Measurements from ENCODE around the gene CLEC4F.
"Not testable (repeated sequence)": the region's sequence is repeated elsewhere in the genome, so short reads cannot be mapped to it uniquely, and the experiment has no call there.

The CLEC4F gene

DNA sequence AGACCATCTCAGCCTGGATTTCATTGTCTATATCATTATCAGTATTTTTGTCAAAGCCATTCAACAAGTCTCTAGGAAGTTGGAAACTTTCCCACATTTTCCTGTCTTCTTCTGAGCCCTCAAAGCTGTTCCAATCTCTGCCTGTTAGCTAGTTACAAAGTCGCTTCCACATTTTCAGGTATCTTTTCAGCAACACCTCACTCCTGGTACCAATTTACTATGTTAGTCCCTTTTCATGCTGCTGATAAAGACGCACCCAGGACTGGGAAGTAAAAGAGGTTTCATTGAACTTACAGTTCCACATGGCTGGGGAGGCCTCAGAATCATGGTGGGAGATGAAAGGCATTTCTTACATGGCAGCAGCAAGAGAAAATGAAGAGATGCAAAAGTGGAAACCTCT is 20.7 kb downstream of the CLEC4F start:
- TF ChIP-seq, protein P1, sequence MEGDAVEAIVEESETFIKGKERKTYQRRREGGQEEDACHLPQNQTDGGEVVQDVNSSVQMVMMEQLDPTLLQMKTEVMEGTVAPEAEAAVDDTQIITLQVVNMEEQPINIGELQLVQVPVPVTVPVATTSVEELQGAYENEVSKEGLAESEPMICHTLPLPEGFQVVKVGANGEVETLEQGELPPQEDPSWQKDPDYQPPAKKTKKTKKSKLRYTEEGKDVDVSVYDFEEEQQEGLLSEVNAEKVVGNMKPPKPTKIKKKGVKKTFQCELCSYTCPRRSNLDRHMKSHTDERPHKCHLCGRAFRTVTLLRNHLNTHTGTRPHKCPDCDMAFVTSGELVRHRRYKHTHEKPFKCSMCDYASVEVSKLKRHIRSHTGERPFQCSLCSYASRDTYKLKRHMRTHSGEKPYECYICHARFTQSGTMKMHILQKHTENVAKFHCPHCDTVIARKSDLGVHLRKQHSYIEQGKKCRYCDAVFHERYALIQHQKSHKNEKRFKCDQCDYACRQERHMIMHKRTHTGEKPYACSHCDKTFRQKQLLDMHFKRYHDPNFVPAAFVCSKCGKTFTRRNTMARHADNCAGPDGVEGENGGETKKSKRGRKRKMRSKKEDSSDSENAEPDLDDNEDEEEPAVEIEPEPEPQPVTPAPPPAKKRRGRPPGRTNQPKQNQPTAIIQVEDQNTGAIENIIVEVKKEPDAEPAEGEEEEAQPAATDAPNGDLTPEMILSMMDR (conservative IDR thresholded peaks at IDR 0.05; ENCODE audit: low read depth, low read length) = no peak
- H3K4me3 ChIP-seq (ENCODE audit: low read depth, low read length) = no peak overlapping the region
- DNase-seq (ENCODE audit: low read depth) = no peak

DNA sequence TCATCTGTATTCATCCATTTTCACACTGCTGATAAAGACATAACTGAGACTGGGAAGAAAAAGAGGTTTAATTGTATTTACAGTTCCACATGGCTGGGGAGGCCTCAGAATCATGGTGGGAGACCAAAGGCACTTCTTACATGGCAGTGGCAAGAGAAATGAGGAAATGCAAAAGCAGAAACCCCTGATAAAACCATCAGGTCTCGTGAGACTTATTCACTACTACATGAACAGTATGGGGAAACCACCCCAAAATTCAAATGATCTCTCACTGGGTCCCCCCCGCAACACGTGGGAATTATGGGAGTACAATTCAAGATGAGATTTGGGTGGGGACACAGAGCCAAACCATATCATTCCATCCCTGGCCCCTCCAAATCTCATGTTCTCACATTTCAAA is 22.4 kb downstream of the CLEC4F start:
- not testable (repeated sequence) for H3K4me3 ChIP-seq (ENCODE audit: low read depth, low read length); DNase-seq (ENCODE audit: low read depth)

DNA sequence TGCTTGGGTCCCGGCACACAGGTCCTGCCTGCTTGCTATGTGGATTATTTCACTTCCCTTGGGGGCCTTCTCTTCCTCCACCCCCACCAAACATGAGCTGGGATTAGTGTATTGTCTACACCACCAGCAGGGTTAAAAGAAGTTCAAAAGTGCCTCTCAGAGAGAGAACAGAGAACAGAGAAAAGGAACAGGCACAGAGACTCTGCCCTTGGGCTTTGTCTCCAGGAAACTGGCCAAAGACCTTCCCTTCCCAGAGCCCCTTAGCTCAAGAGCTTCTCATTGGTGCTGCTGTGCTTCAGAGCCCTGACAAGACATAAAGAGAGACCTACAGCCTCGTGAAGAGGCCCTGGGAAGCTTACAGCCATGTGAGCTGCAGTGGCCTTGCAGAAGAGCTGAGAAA is 22.9 kb downstream of the CLEC4F start:
- no peak overlapping the region for H3K4me3 ChIP-seq (ENCODE audit: low read depth, low read length)
- TF ChIP-seq, protein P1 (conservative IDR thresholded peaks at IDR 0.05; ENCODE audit: low read depth, low read length) = no peak
- DNase-seq (ENCODE audit: low read depth) = no peak

DNA sequence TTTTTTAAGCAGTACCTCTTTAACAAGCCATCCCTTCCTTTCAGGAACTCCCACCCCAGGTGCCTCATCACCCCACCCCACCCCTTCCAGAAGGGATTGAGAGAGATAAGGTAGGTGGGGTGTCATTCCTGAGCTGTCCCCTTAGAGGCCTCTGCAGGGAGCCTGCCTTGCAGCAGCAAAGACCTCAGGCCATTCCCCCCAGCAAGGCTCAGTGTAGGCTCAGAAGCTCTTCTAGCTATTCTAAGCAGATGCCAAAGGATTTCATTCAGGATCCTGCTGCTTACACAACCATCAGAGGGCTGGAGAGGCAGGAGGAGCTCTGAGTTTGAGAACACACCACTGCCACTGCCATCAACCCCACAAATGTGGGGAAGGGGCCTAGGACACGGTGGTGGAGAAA is 24.1 kb downstream of the CLEC4F start:
- TF ChIP-seq, protein P1 (conservative IDR thresholded peaks at IDR 0.05; ENCODE audit: low read depth, low read length) = no peak
- no peak overlapping the region for H3K4me3 ChIP-seq (ENCODE audit: low read depth, low read length)
- no peak for DNase-seq (ENCODE audit: low read depth)

DNA sequence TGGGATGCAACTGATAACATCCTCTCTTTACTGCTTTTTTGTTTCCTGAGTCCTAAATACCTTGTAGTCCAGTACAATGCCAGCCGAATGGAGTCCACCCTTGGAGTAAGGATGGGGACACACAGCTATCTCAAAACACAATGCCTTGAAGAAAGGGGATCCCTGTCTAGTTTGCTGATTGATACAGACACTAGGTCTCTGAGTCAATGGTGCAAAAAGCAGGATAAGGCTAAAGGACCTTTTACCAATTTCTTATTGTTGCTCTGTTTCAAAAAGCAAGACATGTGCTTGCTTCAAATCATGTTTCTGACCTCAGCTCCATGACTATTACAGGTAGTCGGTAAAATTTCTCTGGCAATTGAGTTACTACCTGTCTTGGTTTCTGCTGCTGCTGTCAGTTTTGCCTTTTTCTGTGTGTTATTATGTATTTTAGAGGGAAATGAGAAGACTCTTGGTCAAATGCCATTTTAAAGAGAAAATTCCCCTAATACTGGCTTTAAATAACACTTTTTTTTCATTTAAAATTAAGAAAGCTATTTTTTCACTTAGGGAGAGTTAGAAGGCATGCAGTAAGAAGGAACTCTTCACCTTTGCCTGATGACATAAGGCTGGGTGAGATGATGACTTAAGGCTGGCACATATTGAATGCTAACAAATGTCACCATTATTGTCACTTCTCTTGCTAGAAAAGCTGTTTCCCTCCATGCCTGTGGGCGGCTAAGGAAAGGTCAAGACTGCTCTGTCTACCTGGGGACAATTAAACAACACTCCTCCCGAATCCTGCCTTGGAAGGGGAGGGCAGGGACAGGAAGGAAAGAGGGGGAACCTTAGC is 25.0 kb downstream of the CLEC4F start:
- TF ChIP-seq, protein P1 (conservative IDR thresholded peaks at IDR 0.05; ENCODE audit: low read depth, low read length) = no peak
- no peak for DNase-seq (ENCODE audit: low read depth)
- no peak overlapping the region for H3K4me3 ChIP-seq (ENCODE audit: low read depth, low read length)

DNA sequence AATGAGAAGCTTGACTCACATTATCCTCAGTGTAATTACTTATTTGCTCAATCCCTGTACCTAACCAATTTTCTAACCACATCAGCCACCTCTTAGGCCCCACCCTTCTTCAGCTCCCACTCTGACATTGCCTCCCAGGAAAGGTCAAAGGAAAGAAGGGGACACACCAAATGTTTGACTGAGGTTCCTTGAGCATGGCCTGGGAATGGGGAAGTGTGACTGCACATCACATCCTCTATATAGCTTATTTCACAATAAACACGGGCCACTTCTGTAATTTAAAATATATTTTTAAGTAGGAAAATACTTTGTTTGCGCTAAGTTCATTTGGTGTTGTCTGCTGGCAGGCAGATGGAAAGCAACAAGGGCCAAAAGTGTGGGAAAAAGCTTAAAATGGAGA is 26.9 kb downstream of the CLEC4F start:
- no peak overlapping the region for H3K4me3 ChIP-seq (ENCODE audit: low read depth, low read length)
- DNase-seq (ENCODE audit: low read depth) = no peak
- TF ChIP-seq, protein P1 (conservative IDR thresholded peaks at IDR 0.05; ENCODE audit: low read depth, low read length) = no peak

DNA sequence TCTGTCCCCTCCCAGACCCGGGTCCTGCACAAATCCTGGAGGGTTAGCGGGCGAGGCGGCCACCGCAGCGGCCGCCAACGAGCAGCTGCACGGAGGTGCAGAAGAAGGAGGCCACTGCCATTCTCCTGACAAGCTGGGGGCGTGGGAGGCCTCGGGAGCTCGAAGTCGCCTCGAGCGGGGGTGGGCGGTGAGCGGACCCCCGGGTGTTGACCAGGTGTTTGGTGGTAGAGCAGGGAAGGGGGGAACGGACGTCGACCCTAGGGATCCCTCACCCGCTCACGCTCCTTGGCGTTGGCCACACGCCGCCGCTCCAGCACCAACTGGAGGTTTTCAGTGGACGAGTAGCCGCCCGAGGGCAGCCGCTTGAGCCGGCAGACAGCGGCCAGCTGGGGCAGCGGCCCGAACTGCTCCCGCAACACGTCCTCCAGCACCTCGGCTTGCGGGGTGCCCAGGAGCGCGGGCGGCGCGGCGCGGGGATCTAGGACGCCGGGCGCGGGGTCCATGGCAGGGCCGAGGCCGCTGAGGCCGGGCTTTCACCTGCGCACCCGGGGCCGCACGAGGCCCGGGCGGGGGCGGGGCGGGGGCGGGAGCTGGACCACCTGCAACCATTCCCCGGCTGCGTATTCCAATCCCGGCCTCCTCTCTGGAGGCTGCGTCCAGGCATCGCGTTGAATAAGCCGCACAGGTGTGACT is 30.1 kb downstream of the CLEC4F start, which contains the start of gene FIGLA:
FIGLA (minus strand) TSS at position 508 of the 693 bp plus-strand sequence; CDS start at position 503, 5 bp downstream.
- H3K4me3 ChIP-seq (ENCODE audit: low read depth, low read length) = no peak within 1 kb of the TSS
- TF ChIP-seq, protein P1 (conservative IDR thresholded peaks at IDR 0.05; ENCODE audit: low read depth, low read length) = no peak
- no peak for DNase-seq (ENCODE audit: low read depth)

Data from choroid plexus epithelial cell (primary cell).